Transverse colon (tissue), 4 donors: ENCODE data around the gene DNAJB1. TPM values are rescaled to one million over a fixed set of nuclear protein-coding genes. Genes with fewer than 3 reads are reported as not detected.

Experiments used
- DNase-seq: peaks from one replicate; pipeline ENCODE4 v3.0.0-alpha.2; 2019
- H3K27ac ChIP-seq, 4 donors: fragments of 200-600 bp; sonication (generic); 2 replicates each; pipeline ENCODE4 v1.5.1; 2016 to 2018; ENCODE audit warnings: inconsistent platforms in 4 of 4
- H3K27me3 ChIP-seq: fragments of 200-600 bp; sonication (generic); 2 replicates; pipeline ENCODE4 v1.5.1; 2017; ENCODE audit warnings: inconsistent platforms
- H3K36me3 ChIP-seq, 4 donors: fragments of 200-600 bp; sonication (generic); 2 replicates each; pipeline ENCODE4 v1.5.1; 2017 to 2019; ENCODE audit warnings: inconsistent platforms in 4 of 4
- H3K4me1 ChIP-seq, 4 donors: fragments of 200-600 bp; sonication (generic); 2 replicates each; pipeline ENCODE4 v1.5.1; 2017 to 2020; ENCODE audit warnings: inconsistent platforms in 4 of 4
- H3K4me3 ChIP-seq, 4 donors: fragments of 200-600 bp; sonication (generic); 1 replicate in 1 of 4; 2 replicates in 3 of 4; pipeline versions ENCODE4 v1.5.1 to v1.6.1; 2017 to 2019; ENCODE audit warnings: inconsistent platforms in 4 of 4
- H3K9me3 ChIP-seq, 2 donors: fragments of 200-600 bp; sonication (generic); 2 replicates each; pipeline ENCODE4 v1.5.1; 2017 to 2019; ENCODE audit warnings: inconsistent platforms in 2 of 2
- CTCF ChIP-seq, 5 experiments: fragments of 200-600 bp in 3 of 5; fragments of 450-650 bp in 2 of 5; sonication (generic) in 3 of 5; IDR thresholded peaks; 1 replicate in 2 of 5; 2 replicates in 3 of 5; pipeline ENCODE4 v1.5.1; 2016 to 2017; ENCODE audit warnings: antibody characterized with exemption in 5 of 5, inconsistent platforms in 3 of 5, mild to moderate bottlenecking in 2 of 5, moderate library complexity in 1 of 5
- EP300 ChIP-seq: sonication (generic); formaldehyde crosslinking; IDR thresholded peaks from one replicate; pipeline ENCODE4 v1.6.1; 2017; ENCODE audit warnings: antibody characterized with exemption, low read depth
- POLR2A ChIP-seq: fragments of 450-650 bp; IDR thresholded peaks from one replicate; pipeline ENCODE4 v1.6.1; 2016; ENCODE audit warnings: antibody characterized with exemption, mild to moderate bottlenecking, moderate library complexity
- POLR2AphosphoS5 ChIP-seq, 3 donors: sonication (generic); formaldehyde crosslinking; IDR thresholded peaks; one replicate each; pipeline ENCODE4 v1.6.1; 2016; ENCODE audit warnings: antibody characterized with exemption in 3 of 3
- WGBS, 2 donors: methylation state at CpG; one replicate each; pipeline ENCODE4 v1.1.5; 2018; ENCODE audit warnings: low coverage in 1 of 2; 5-methylcytosine and 5-hydroxymethylcytosine counted together
- in situ Hi-C, 4 donors: fragments of 200-750 bp; cut with MboI; loops; one replicate each; pipeline versions ENCODE4 v1.15.0 to v1.15.1; 2017; ENCODE audit warnings: low sequenced_read_pairs in 3 of 4, low pct_ligation_motif_present in 1 of 4, low pct_unique_long_range_greater_than_20kb in 1 of 4
- intact Hi-C: fragments of 100-400 bp; cut with DNase I; formaldehyde crosslinking; loops from one replicate; pipeline ENCODE4 v1.15.1; 2023; ENCODE audit warnings: low total_unique reads
- total RNA-seq, 4 donors: library from RNA; depleted of rRNA; stranded (reverse); fragments of >200 nt; gene quantifications; one replicate each; pipeline ENCODE4 v1.1.0, GENCODE V29; 2016

Gene DNAJB1
- total RNA-seq, 4 donors from 2014 or later: 20.3 to 111 (median 93.8) TPM

- Histone ChIP-seq H3K27me3 (peaks cover 34% of the 10 kb centered on the region), H3K4me3 (peak within 1 kb of the TSS in 1 of 4 donors; percentile 24), H3K4me1 (peaks cover 19 to 43% (median 38%) of the 10 kb centered on the region in 4 donors), H3K36me3 (peaks cover 0 to 20% (median 0%) of the 10 kb centered on the region in 4 donors), H3K27ac (peak within 1 kb of the TSS in 3 of 4 donors; percentile 5 to 43 (median 26)), H3K9me3 (no peaks in the 10 kb centered on the region)
- in situ Hi-C loops (no loop called here), intact Hi-C loops (loop anchor here (10.0 kb wide), 1 partner anchor 331 kb away; no protein-coding TSS in a partner anchor)
- 11% methylated on average over 31 of the region's 33 CpGs; no CpG with 5 or more reads in 1 of the 2 donors for WGBS, 2 donors
- DNase-seq: no peak
- TF ChIP-seq EP300 (no peak), POLR2AphosphoS5 (IDR thresholded peaks at IDR 0.05) (peak in 1 of 3 donors; percentile 5), CTCF (IDR thresholded peaks at IDR 0.05) (peak; percentile 40 to 54 (median 45))
Measured at GRCh38 chr19:14475251-14476073, 42.7 kb downstream of the DNAJB1 start, which contains the start of gene PTGER1. Gene PTGER1, minus strand, starts transcription at chr19:14475354. Its CDS starts 1,034 bp downstream, at chr19:14474320.

GRCh38 chr19:14474827-14475226, 43.4 kb downstream of the DNAJB1 start:
- H3K9me3 ChIP-seq: no peaks in the 10 kb centered on the region
- peaks cover 0 to 19% (median 0%) of the 10 kb centered on the region in 4 donors for H3K36me3 ChIP-seq
- H3K27me3 ChIP-seq: peaks cover 34% of the 10 kb centered on the region
- in situ Hi-C loops (loop anchor here in 1 of 4 donors (25.0 kb wide), 1 partner anchor 288 kb away; no protein-coding TSS in a partner anchor), intact Hi-C loops (loop anchor here (10.0 kb wide), 1 partner anchor 330 kb away; no protein-coding TSS in a partner anchor)
- DNase-seq: no peak
- TF ChIP-seq EP300: no peak
- TF ChIP-seq CTCF (IDR thresholded peaks at IDR 0.05): no peak
- TF ChIP-seq POLR2A: peak; percentile 9
- TF ChIP-seq POLR2AphosphoS5 (IDR thresholded peaks at IDR 0.05): no peak
- H3K27ac ChIP-seq: peak overlapping the region in 1 of 4 donors; percentile 5
- H3K4me1 ChIP-seq: peaks cover 19 to 43% (median 37%) of the 10 kb centered on the region in 4 donors
- WGBS, 2 donors: 32 to 43% methylated on average over 1 to 12 of the region's 12 CpGs
- peak overlapping the region in 1 of 4 donors; percentile 3 for H3K4me3 ChIP-seq

- peaks cover 19 to 43% (median 37%) of the 10 kb centered on the region in 4 donors for H3K4me1 ChIP-seq
- DNase-seq: peak; percentile 53
- peaks cover 34% of the 10 kb centered on the region for H3K27me3 ChIP-seq
- WGBS, 2 donors: 38% methylated on average over 31 of the region's 53 CpGs; no CpG with 5 or more reads in 1 of the 2 donors
- H3K4me3 ChIP-seq: peak overlapping the region in 1 of 4 donors; percentile 24
- peaks cover 0 to 13% (median 0%) of the 10 kb centered on the region in 4 donors for H3K36me3 ChIP-seq
- no peak overlapping the region for H3K27ac ChIP-seq
- in situ Hi-C loops (loop anchor here in 1 of 4 donors (25.0 kb wide), 1 partner anchor 287 kb away; no protein-coding TSS in a partner anchor), intact Hi-C loops (loop anchor here (10.0 kb wide), 1 partner anchor 329 kb away; no protein-coding TSS in a partner anchor)
- H3K9me3 ChIP-seq: no peaks in the 10 kb centered on the region
- TF ChIP-seq CTCF (IDR thresholded peaks at IDR 0.05) (no peak), POLR2A (no peak), POLR2AphosphoS5 (IDR thresholded peaks at IDR 0.05) (no peak), EP300 (no peak)
Measured at GRCh38 chr19:14473978-14474578, 44.1 kb downstream of the DNAJB1 start.
